ENCODE results near the gene SRBD1.

DNA sequence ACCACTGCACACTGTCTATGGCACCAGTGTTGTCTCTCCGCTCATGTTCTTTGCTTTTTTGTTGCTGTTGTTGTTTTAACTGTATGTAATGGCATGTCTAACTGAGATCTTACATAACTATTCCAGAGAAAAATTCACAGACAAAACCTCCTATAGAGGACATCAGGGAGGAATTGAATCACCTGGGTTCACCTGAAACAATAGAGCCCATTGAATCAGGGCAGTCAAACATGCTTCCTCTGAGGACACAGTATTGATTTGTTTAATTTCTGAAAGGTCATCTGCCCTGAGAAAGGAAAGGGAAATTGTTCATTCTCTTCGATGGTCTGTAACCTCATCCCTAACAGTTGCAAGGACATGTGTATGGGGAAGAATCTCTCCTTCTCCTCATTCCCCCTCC is 237.5 kb downstream of the SRBD1 start:
- TF ChIP-seq, protein P1, sequence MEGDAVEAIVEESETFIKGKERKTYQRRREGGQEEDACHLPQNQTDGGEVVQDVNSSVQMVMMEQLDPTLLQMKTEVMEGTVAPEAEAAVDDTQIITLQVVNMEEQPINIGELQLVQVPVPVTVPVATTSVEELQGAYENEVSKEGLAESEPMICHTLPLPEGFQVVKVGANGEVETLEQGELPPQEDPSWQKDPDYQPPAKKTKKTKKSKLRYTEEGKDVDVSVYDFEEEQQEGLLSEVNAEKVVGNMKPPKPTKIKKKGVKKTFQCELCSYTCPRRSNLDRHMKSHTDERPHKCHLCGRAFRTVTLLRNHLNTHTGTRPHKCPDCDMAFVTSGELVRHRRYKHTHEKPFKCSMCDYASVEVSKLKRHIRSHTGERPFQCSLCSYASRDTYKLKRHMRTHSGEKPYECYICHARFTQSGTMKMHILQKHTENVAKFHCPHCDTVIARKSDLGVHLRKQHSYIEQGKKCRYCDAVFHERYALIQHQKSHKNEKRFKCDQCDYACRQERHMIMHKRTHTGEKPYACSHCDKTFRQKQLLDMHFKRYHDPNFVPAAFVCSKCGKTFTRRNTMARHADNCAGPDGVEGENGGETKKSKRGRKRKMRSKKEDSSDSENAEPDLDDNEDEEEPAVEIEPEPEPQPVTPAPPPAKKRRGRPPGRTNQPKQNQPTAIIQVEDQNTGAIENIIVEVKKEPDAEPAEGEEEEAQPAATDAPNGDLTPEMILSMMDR (optimal IDR thresholded peaks at IDR 0.05 in 1 of 3, IDR thresholded peaks at IDR 0.05 in 1 of 3, conservative IDR thresholded peaks at IDR 0.05 in 1 of 3; ENCODE audit: extremely low read depth in 1 of 3, insufficient read depth in 2 of 3, low read length in 3 of 3) = no peak
- no peak for TF ChIP-seq EZH2 (IDR thresholded peaks at IDR 0.05; ENCODE audit: low read length)
